Liver (tissue), 9 donors: ENCODE measurements around the gene ANKRD11. TPM values are rescaled to one million over a fixed set of nuclear protein-coding genes. Genes with fewer than 3 reads are reported as not detected.
A peak's percentile ranks its signal among the peaks of the same experiment; 100 is the strongest.

ENCODE experiments used
- DNase-seq: peaks from one replicate; pipeline ENCODE4 v3.0.0-alpha.2; 2017; ENCODE audit warnings: low spot score
- H3K27ac ChIP-seq, 2 donors: one replicate each; pipeline ENCODE4 v1.7.0; 2013; ENCODE audit warnings: inconsistent platforms in 2 of 2, low read length in 2 of 2, control low read depth in 1 of 2, low read depth in 1 of 2, mild to moderate bottlenecking in 1 of 2
- H3K27me3 ChIP-seq, 4 donors: one replicate each; pipeline versions ENCODE4 v1.6.1 to v1.7.0; 2013; ENCODE audit warnings: low read length in 3 of 4, inconsistent platforms in 1 of 4, mild to moderate bottlenecking in 1 of 4, moderate library complexity in 1 of 4; ENCODE audit not compliant: control insufficient read depth in 4 of 4, insufficient read depth in 4 of 4
- H3K36me3 ChIP-seq, 4 donors: one replicate each; pipeline versions ENCODE4 v1.6.1 to v1.7.0; 2013; ENCODE audit warnings: low read length in 3 of 4, mild to moderate bottlenecking in 3 of 4, low read depth in 1 of 4, moderate library complexity in 1 of 4; ENCODE audit not compliant: control insufficient read depth in 4 of 4, insufficient read depth in 3 of 4
- H3K4me1 ChIP-seq, 4 donors: one replicate each; pipeline versions ENCODE4 v1.6.1 to v1.7.0; 2013; ENCODE audit warnings: low read length in 3 of 4, mild to moderate bottlenecking in 3 of 4, moderate library complexity in 1 of 4; ENCODE audit not compliant: control insufficient read depth in 4 of 4, insufficient read depth in 4 of 4
- H3K4me3 ChIP-seq, 3 donors: one replicate each; pipeline versions ENCODE4 v1.6.1 to v1.7.0; 2013; ENCODE audit warnings: low read length in 3 of 3, control low read depth in 1 of 3, low read depth in 1 of 3, mild to moderate bottlenecking in 1 of 3
- H3K9ac ChIP-seq, 2 donors: one replicate each; pipeline ENCODE4 v1.7.0; 2013; ENCODE audit warnings: low read length in 2 of 2, mild to moderate bottlenecking in 2 of 2, moderate library complexity in 2 of 2, control low read depth in 1 of 2, low read depth in 1 of 2
- H3K9me3 ChIP-seq, 4 donors: one replicate each; pipeline versions ENCODE4 v1.6.1 to v1.7.0; 2013; ENCODE audit warnings: low read length in 3 of 4; ENCODE audit not compliant: control insufficient read depth in 4 of 4
- CTCF ChIP-seq: fragments of 150-350 bp; IDR thresholded peaks from 2 replicates; pipeline ENCODE4 v1.5.1; 2017; ENCODE audit warnings: improper control_type of control experiment, low read depth, low read length; ENCODE audit not compliant: missing input control
- FOXA2 ChIP-seq: IDR thresholded peaks from 2 replicates; pipeline ENCODE4 v1.6.1; 2016; ENCODE audit warnings: antibody characterized with exemption
- GABPA ChIP-seq, 2 donors: IDR thresholded peaks in 1 of 2; conservative IDR thresholded peaks in 1 of 2; 2 replicates each; pipeline ENCODE4 v1.6.1; 2016; ENCODE audit warnings: antibody characterized with exemption in 2 of 2, mild to moderate bottlenecking in 1 of 2, moderate library complexity in 1 of 2
- HNF4A ChIP-seq, 2 donors: conservative IDR thresholded peaks; 2 replicates each; pipeline ENCODE4 v1.6.1; 2016; ENCODE audit warnings: antibody characterized with exemption in 2 of 2, mild to moderate bottlenecking in 2 of 2
- HNF4G ChIP-seq: IDR thresholded peaks from 2 replicates; pipeline ENCODE4 v1.6.1; 2016; ENCODE audit warnings: antibody characterized with exemption
- MAX ChIP-seq: IDR thresholded peaks from 2 replicates; pipeline ENCODE4 v1.6.1; 2016; ENCODE audit warnings: antibody characterized with exemption
- NR2F2 ChIP-seq: IDR thresholded peaks from 2 replicates; pipeline ENCODE4 v1.6.1; 2016; ENCODE audit warnings: antibody characterized with exemption
- RAD21 ChIP-seq, 2 donors: IDR thresholded peaks; 2 replicates each; pipeline ENCODE4 v1.6.1; 2016; ENCODE audit warnings: antibody characterized with exemption in 2 of 2, mild to moderate bottlenecking in 2 of 2
- REST ChIP-seq: IDR thresholded peaks from 2 replicates; pipeline ENCODE4 v1.6.1; 2016; ENCODE audit warnings: antibody characterized with exemption, mild to moderate bottlenecking
- RXRA ChIP-seq, 2 donors: IDR thresholded peaks; 2 replicates each; pipeline ENCODE4 v1.6.1; 2017 to 2018; ENCODE audit warnings: antibody characterized with exemption in 2 of 2, mild to moderate bottlenecking in 1 of 2
- TAF1 ChIP-seq: conservative IDR thresholded peaks from 2 replicates; pipeline ENCODE4 v1.6.1; 2016; ENCODE audit warnings: antibody characterized with exemption, mild to moderate bottlenecking
- YY1 ChIP-seq: IDR thresholded peaks from 2 replicates; pipeline ENCODE4 v1.6.1; 2016; ENCODE audit warnings: antibody characterized with exemption, mild to moderate bottlenecking
- WGBS: extraction: QIAGEN DNeasy Blood & Tissue Kit; methylation state at CpG from one replicate; pipeline ENCODE4 v1.1.7; 2013; 5-methylcytosine and 5-hydroxymethylcytosine counted together
- polyA plus RNA-seq, 2 donors: library from polyadenylated mRNA; stranded (reverse) in 1 of 2; unstranded in 1 of 2; fragments of 200-250 nt in 1 of 2; fragments of >200 nt in 1 of 2; fragmentation: Nextera tagmentation in 1 of 2; extraction: Ambion mirVana in 1 of 2; gene quantifications; one replicate each; pipeline versions ENCODE4 v1.2.1 to v1.2.3, GENCODE V29; 2013 to 2015
- total RNA-seq, 2 donors: library from RNA; depleted of rRNA; stranded (reverse); fragments of >200 nt; gene quantifications; one replicate each; pipeline ENCODE4 v1.2.3, GENCODE V29; 2014
- TF ChIP-seq, protein P1 (sequence below): IDR thresholded peaks from 2 replicates; pipeline ENCODE4 v1.6.1; 2016; ENCODE audit warnings: antibody characterized with exemption
- donor health status: healthy.
- donor health status: healthy.
- donor health status: healthy.
- donor health status: healthy.
- donor health status: healthy.

ANKRD11 gene
- total and polyA plus RNA-seq, 4 donors: 16.3 to 55.1 (median 28.0) TPM

DNA sequence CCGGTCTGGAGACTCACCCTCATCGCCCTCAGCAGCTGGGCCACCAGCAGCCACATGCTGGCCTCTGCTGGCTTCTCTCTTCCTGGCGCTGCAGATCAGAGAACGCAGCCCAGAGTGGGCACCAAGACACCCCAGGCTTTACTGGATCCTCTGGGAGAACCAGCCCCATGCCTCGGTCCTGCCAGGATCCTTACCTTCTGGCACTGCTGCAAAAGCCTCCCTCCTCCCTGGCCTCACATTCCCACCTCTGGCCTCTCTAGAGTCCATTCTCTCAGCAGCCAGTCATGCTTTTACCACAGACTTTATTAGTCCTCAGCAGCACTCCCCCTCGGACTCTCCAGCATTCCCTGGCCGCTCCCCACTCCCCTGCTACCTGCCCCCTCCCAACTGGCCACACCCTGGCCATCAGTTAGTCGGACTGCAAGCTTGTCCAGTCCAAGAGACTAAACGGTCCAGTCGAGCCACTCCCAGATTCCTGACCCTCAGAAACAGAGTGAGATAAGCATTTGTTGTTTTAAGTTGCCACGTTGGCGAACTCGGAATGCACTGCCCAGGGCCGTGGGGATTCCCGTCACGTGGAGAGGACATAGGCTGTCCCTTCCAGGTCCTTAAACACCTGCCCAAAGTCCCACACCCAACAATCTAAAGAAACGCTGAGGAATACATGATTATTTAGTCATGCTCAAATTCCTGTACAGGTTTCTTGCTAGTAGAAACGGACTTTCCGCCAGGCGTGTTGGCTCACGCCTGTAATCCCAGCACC lies 11.9 kb upstream of the ANKRD11 start:
- no peak overlapping the region for H3K9ac ChIP-seq
- H3K27me3 ChIP-seq: no peaks in the 10 kb centered on the region
- no peaks in the 10 kb centered on the region for H3K36me3 ChIP-seq
- H3K4me1 ChIP-seq: peaks cover 7 to 21% (median 15%) of the 10 kb centered on the region in 4 donors
- WGBS: 53% methylated on average over 21 of the region's 21 CpGs
- TF ChIP-seq RXRA (IDR thresholded peaks at IDR 0.05) (peak in 1 of 2 donors; percentile 13), CTCF (no peak), HNF4A (conservative IDR thresholded peaks at IDR 0.05) (peak in 1 of 2 donors; percentile 7), HNF4G (no peak)
- no peak overlapping the region for H3K27ac ChIP-seq
- no peak overlapping the region for H3K4me3 ChIP-seq
- no peaks in the 10 kb centered on the region for H3K9me3 ChIP-seq
- no peak for DNase-seq

GRCh38 chr16:89499767-89500166 lies 9.4 kb upstream of the ANKRD11 start:
- Histone ChIP-seq H3K4me1 (peaks cover 0 to 3% (median 0%) of the 10 kb centered on the region in 4 donors), H3K27ac (no peak overlapping the region), H3K4me3 (no peak overlapping the region), H3K9me3 (no peaks in the 10 kb centered on the region), H3K27me3 (no peaks in the 10 kb centered on the region), H3K36me3 (peaks cover 0 to 2% (median 0%) of the 10 kb centered on the region in 4 donors), H3K9ac (no peak overlapping the region)
- 96% methylated on average over 3 of the region's 3 CpGs for WGBS
- DNase-seq: no peak
- no peak for TF ChIP-seq MAX
- TF ChIP-seq GABPA (IDR thresholded peaks at IDR 0.05 in 1 of 2, conservative IDR thresholded peaks at IDR 0.05 in 1 of 2): no peak
- no peak for TF ChIP-seq FOXA2
- no peak for TF ChIP-seq CTCF
- TF ChIP-seq, protein P1, sequence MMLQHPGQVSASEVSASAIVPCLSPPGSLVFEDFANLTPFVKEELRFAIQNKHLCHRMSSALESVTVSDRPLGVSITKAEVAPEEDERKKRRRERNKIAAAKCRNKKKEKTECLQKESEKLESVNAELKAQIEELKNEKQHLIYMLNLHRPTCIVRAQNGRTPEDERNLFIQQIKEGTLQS: no peak
- no peak for TF ChIP-seq HNF4G

- Histone ChIP-seq H3K4me3 (no peak overlapping the region), H3K4me1 (peaks cover 0 to 3% (median 0%) of the 10 kb centered on the region in 4 donors), H3K27ac (no peak overlapping the region), H3K9ac (no peak overlapping the region), H3K27me3 (no peaks in the 10 kb centered on the region), H3K9me3 (no peaks in the 10 kb centered on the region), H3K36me3 (peaks cover 0 to 2% (median 0%) of the 10 kb centered on the region in 4 donors)
- 90% methylated on average over 10 of the region's 10 CpGs for WGBS
- DNase-seq: no peak
- no peak for TF ChIP-seq TAF1
- TF ChIP-seq GABPA (IDR thresholded peaks at IDR 0.05 in 1 of 2, conservative IDR thresholded peaks at IDR 0.05 in 1 of 2): no peak
- TF ChIP-seq MAX: no peak
- no peak for TF ChIP-seq REST
- no peak for TF ChIP-seq FOXA2
- no peak for TF ChIP-seq HNF4A (conservative IDR thresholded peaks at IDR 0.05)
- TF ChIP-seq, protein P1: no peak
- TF ChIP-seq RAD21 (IDR thresholded peaks at IDR 0.05): no peak
- no peak for TF ChIP-seq YY1
- TF ChIP-seq CTCF: no peak
- no peak for TF ChIP-seq RXRA (IDR thresholded peaks at IDR 0.05)
- no peak for TF ChIP-seq NR2F2
These were observed 8.5 kb upstream of the ANKRD11 start for GRCh38 chr16:89498839-89499238.
